ENCODE data around the gene BEST4. TPM values are rescaled to one million over a fixed set of nuclear protein-coding genes. Genes with fewer than 3 reads are reported as not detected.

Gene BEST4
- total and polyA plus RNA-seq, 2 of the 13 experiments (the other 11 are each of a cell fraction or from before 2014, with no cell fraction given) = 0.77 to 1.4 TPM

DNA sequence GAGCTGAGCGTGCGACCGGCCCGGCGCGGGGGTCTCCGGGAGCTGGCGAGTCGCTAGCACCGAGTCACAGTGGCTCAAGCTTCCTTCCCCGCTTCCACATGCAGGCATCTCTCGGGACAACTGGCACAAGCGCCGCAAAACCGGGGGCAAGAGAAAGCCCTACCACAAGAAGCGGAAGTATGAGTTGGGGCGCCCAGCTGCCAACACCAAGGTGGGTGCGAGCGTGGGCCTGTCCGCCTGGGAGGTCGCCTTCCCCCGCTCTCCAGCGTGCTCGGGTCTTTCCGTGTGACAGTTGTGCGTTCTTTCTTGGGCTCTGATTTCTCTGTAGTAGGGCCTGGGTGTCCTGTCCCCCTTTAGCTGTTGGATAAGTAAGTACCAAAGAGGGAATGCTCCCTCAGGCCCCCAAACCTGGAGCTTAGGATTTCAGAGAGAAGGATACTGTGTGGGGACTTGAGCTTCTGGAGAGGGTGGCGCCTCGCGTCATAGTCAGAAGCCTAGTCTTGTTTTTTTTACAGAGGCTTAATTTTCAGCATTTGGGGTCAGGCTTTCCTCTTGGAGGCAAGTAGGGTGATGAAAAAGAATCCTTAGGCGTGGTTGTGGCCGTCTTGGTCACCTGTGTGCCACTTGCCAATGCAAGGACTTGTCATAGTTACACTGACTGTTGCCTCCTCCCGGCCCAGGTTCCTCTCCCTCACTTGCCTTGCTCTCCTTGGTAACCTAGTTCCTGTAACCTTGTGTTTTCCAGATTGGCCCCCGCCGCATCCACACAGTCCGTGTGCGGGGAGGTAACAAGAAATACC, 11.8 kb downstream of the BEST4 start (continued):
- TF ChIP-seq HMGXB4 (CRISPR knock-in tag; IDR thresholded peaks at IDR 0.05; ENCODE audit: borderline replicate concordance in 1 of 2, low read depth in 1 of 2) (no peak; a peak in 1 of 4 replicates), AGO2 (optimal IDR thresholded peaks at IDR 0.05; ENCODE audit: low read depth, low read length) (peak; percentile 93), ARNTL (CRISPR knock-in tag; IDR thresholded peaks at IDR 0.05) (peak; percentile 25; the same call in 1 of the 2 replicates), HNF1B (CRISPR knock-in tag; IDR thresholded peaks at IDR 0.05) (0 out of 2 replicates have a peak, but pooled peaks have one; percentile 18), KMT2A (CRISPR knock-in tag; IDR thresholded peaks at IDR 0.05) (no peak), ZNF180 (CRISPR knock-in tag; IDR thresholded peaks at IDR 0.05; ENCODE audit: borderline replicate concordance, low read depth) (no peak), SP1 (IDR thresholded peaks at IDR 0.05) (no peak), SP1 (CRISPR knock-in tag; IDR thresholded peaks at IDR 0.05) (no peak), SYNCRIP (IDR thresholded peaks at IDR 0.05; ENCODE audit: insufficient read depth, low read depth, low read length) (no peak), RBAK (CRISPR knock-in tag; IDR thresholded peaks at IDR 0.05) (no peak), ZNF674 (CRISPR knock-in tag; IDR thresholded peaks at IDR 0.05; ENCODE audit: low read depth) (peak; percentile 71; the same call in 1 of the 2 replicates), HNRNPK (IDR thresholded peaks at IDR 0.05; ENCODE audit: low read depth, low read length, poor library complexity, severe bottlenecking) (no peak), GABPB1 (CRISPR knock-in tag; IDR thresholded peaks at IDR 0.05) (no peak; the same call in 1 of the 2 replicates), ZNF703 (CRISPR knock-in tag; IDR thresholded peaks at IDR 0.05; ENCODE audit: borderline replicate concordance) (peak; percentile 24; the same call in 1 of the 2 replicates), GPN1 (CRISPR knock-in tag; IDR thresholded peaks at IDR 0.05; ENCODE audit: borderline replicate concordance) (no peak), RAD21 (CRISPR knock-in tag; IDR thresholded peaks at IDR 0.05) (no peak)
- TF ChIP-seq, protein P1, sequence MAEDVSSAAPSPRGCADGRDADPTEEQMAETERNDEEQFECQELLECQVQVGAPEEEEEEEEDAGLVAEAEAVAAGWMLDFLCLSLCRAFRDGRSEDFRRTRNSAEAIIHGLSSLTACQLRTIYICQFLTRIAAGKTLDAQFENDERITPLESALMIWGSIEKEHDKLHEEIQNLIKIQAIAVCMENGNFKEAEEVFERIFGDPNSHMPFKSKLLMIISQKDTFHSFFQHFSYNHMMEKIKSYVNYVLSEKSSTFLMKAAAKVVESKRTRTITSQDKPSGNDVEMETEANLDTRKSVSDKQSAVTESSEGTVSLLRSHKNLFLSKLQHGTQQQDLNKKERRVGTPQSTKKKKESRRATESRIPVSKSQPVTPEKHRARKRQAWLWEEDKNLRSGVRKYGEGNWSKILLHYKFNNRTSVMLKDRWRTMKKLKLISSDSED (CRISPR knock-in tag; IDR thresholded peaks at IDR 0.05) = no peak
- TF ChIP-seq, protein P2, sequence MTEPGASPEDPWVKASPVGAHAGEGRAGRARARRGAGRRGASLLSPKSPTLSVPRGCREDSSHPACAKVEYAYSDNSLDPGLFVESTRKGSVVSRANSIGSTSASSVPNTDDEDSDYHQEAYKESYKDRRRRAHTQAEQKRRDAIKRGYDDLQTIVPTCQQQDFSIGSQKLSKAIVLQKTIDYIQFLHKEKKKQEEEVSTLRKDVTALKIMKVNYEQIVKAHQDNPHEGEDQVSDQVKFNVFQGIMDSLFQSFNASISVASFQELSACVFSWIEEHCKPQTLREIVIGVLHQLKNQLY (CRISPR knock-in tag; IDR thresholded peaks at IDR 0.05) = no peak
- TF ChIP-seq, protein P3, sequence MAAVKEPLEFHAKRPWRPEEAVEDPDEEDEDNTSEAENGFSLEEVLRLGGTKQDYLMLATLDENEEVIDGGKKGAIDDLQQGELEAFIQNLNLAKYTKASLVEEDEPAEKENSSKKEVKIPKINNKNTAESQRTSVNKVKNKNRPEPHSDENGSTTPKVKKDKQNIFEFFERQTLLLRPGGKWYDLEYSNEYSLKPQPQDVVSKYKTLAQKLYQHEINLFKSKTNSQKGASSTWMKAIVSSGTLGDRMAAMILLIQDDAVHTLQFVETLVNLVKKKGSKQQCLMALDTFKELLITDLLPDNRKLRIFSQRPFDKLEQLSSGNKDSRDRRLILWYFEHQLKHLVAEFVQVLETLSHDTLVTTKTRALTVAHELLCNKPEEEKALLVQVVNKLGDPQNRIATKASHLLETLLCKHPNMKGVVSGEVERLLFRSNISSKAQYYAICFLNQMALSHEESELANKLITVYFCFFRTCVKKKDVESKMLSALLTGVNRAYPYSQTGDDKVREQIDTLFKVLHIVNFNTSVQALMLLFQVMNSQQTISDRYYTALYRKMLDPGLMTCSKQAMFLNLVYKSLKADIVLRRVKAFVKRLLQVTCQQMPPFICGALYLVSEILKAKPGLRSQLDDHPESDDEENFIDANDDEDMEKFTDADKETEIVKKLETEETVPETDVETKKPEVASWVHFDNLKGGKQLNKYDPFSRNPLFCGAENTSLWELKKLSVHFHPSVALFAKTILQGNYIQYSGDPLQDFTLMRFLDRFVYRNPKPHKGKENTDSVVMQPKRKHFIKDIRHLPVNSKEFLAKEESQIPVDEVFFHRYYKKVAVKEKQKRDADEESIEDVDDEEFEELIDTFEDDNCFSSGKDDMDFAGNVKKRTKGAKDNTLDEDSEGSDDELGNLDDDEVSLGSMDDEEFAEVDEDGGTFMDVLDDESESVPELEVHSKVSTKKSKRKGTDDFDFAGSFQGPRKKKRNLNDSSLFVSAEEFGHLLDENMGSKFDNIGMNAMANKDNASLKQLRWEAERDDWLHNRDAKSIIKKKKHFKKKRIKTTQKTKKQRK (IDR thresholded peaks at IDR 0.05; ENCODE audit: low read length) = no peak

Measured in HepG2 (cell line).